Measurements from ENCODE around the gene SH2D5.
"Not testable (repeated sequence)": the region's sequence is repeated elsewhere in the genome, so short reads cannot be mapped to it uniquely, and the experiment has no call there.

The SH2D5 gene

GRCh38 chr1:20689645-20690056, 42.9 kb downstream of the SH2D5 start:
- DNase-seq: no peak

GRCh38 chr1:20686883-20687725, 45.4 kb downstream of the SH2D5 start:
- DNase-seq: no peak

- no peak for DNase-seq
Measured at GRCh38 chr1:20685741-20686140, 46.8 kb downstream of the SH2D5 start.

- no peak for DNase-seq
Measured at GRCh38 chr1:20685099-20685662, 47.3 kb downstream of the SH2D5 start.

GRCh38 chr1:20684651-20685050, 47.9 kb downstream of the SH2D5 start:
- no peak for DNase-seq

GRCh38 chr1:20684050-20684620, 48.4 kb downstream of the SH2D5 start:
- no peak for DNase-seq

- no peak for DNase-seq
Measured at GRCh38 chr1:20683614-20684013, 48.9 kb downstream of the SH2D5 start.

- DNase-seq: no peak
Measured at GRCh38 chr1:20682571-20683236, 49.8 kb downstream of the SH2D5 start.

GRCh38 chr1:20681999-20682398, 50.5 kb downstream of the SH2D5 start:
- no peak for DNase-seq

GRCh38 chr1:20680269-20680668, 52.2 kb downstream of the SH2D5 start:
- no peak for DNase-seq

GRCh38 chr1:20678599-20678998, 53.9 kb downstream of the SH2D5 start:
- no peak for DNase-seq

- DNase-seq: not testable (repeated sequence)
Measured at GRCh38 chr1:20673626-20674025, 58.9 kb downstream of the SH2D5 start.

- DNase-seq: no peak
Measured at GRCh38 chr1:20672265-20672632, 60.3 kb downstream of the SH2D5 start.

GRCh38 chr1:20670936-20671335, 61.6 kb downstream of the SH2D5 start:
- DNase-seq: no peak
